ENCODE results near the gene MACROD2. TPM values are rescaled to one million over a fixed set of nuclear protein-coding genes. Genes with fewer than 3 reads are reported as not detected.
"Not testable (repeated sequence)": the region's sequence is repeated elsewhere in the genome, so short reads cannot be mapped to it uniquely, and the experiment has no call there.

Gene MACROD2
- total RNA-seq, 2 donors from 2014 or later: 8.3 to 21.8 TPM

DNA sequence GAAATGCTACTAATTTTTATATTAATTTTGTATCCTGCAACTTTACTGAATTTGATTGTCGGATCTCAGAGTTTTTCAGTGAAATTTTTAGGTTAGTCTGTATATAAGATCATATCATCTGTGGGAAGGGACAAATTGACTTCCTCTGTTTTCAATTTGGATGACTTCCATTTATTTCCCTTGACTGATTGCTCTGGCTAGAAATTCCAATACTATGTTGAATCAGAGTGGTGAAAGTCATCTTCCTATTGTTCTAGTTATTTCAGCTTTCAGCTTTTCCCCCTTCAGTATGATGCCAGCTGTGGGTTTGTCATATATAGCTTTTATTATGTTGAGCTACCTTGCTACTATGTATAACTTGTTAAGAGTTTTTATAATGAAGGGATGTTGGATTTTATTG, 1806.7 kb downstream of the MACROD2 start:
- ATAC-seq (no peak), DNase-seq (no peak)
- TF ChIP-seq POLR2A (IDR thresholded peaks at IDR 0.05) (no peak), CTCF (IDR thresholded peaks at IDR 0.05) (no peak)
- intact Hi-C loops (cut with DNase I): no loop called here
- Histone ChIP-seq H3K4me3 (no peak overlapping the region), H3K27me3 (no peaks in the 10 kb centered on the region), H3K4me1 (no peaks in the 10 kb centered on the region), H3K27ac (no peak overlapping the region), H3K36me3 (replicated peaks in 1 of 2; ENCODE audit: insufficient read depth in 1 of 2, low read depth in 2 of 2) (no peaks in the 10 kb centered on the region), H3K9me3 (no peaks in the 10 kb centered on the region)
- 80 to 86% methylated on average over 1 of the region's 1 CpG for WGBS, 2 donors

DNA sequence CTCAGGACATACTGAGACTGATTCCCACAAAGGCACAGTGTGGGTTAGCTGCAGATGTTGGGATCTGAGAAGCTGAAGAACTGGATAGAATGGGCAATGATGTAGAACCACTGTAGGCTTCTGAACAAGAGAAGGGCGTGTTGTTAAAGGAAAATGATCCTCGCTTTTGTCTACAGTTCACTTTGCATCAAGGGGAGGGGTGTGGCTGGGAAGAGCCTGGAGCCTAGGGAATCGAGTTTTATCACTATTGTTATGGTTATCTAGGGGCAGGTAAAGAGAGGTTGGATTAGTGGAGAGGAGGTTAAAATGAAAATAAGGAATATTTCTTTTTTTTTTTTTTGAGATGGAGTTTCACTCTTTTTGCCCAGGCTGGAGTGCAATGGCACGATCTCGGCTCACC, 1809.8 kb downstream of the MACROD2 start:
- Histone ChIP-seq H3K27me3 (no peaks in the 10 kb centered on the region), H3K4me3 (no peak overlapping the region), H3K36me3 (replicated peaks in 1 of 2; ENCODE audit: insufficient read depth in 1 of 2, low read depth in 2 of 2) (no peaks in the 10 kb centered on the region), H3K4me1 (no peaks in the 10 kb centered on the region), H3K9me3 (no peaks in the 10 kb centered on the region), H3K27ac (no peak overlapping the region)
- WGBS, 2 donors: 75 to 77% methylated on average over 5 of the region's 5 CpGs
- DNase-seq (no peak), ATAC-seq (no peak)
- intact Hi-C loops (cut with DNase I): no loop called here
- TF ChIP-seq CTCF (IDR thresholded peaks at IDR 0.05): no peak
- TF ChIP-seq POLR2A (IDR thresholded peaks at IDR 0.05): no peak

DNA sequence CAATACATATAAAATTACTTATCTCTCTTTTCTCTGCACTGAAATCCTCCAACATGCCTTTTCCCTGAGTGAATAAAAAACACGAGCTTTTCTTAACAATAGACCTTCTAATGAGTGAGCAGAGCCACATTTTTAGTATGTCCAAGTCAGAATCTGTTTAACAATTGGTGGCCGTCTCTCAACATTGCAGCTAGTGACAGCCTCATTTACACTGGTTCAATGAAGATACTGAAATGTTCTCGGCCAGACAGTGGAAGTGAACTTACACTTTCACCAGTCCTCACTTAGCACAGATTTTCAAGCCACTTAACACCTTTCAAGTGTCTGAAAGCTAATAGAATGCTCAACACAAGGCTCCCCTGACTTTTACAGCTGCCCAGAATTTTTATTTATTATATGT, 1810.8 kb downstream of the MACROD2 start:
- ATAC-seq: no peak
- WGBS, 2 donors: 58 to 59% methylated on average over 3 of the region's 3 CpGs

DNA sequence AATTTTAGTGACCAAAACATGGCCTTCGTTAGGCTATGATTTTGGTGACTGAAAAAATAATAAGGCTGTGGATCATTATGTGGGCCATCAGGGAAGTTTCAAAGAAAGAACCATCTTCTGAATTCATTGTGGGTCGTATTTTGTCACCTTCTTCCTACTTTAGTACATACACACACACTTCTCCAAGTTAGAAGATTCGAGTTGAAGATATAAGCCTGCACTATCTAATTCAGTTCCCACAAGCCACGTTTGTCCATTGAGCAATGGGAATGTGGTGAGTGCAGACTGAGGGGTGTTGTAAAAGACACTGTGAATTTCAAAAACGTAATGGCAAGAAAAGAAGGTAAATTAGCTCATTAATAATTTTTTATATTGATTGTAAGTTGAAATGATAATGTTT, 1812.0 kb downstream of the MACROD2 start:
- H3K4me1 ChIP-seq: no peaks in the 10 kb centered on the region
- TF ChIP-seq POLR2A (IDR thresholded peaks at IDR 0.05) (no peak), CTCF (IDR thresholded peaks at IDR 0.05) (no peak)
- intact Hi-C loops (cut with DNase I): no loop called here
- 62 to 64% methylated on average over 5 of the region's 5 CpGs for WGBS, 2 donors
- no peaks in the 10 kb centered on the region for H3K36me3 ChIP-seq (replicated peaks in 1 of 2; ENCODE audit: insufficient read depth in 1 of 2, low read depth in 2 of 2)
- no peak overlapping the region for H3K27ac ChIP-seq
- ATAC-seq: no peak
- no peak overlapping the region for H3K4me3 ChIP-seq
- no peaks in the 10 kb centered on the region for H3K9me3 ChIP-seq
- H3K27me3 ChIP-seq: no peaks in the 10 kb centered on the region
- DNase-seq: no peak

More for the DNA sequence above, 1810.8 kb downstream of the MACROD2 start:
- Histone ChIP-seq H3K9me3 (no peaks in the 10 kb centered on the region), H3K27me3 (no peaks in the 10 kb centered on the region), H3K27ac (no peak overlapping the region), H3K4me1 (no peaks in the 10 kb centered on the region), H3K4me3 (no peak overlapping the region), H3K36me3 (replicated peaks in 1 of 2; ENCODE audit: insufficient read depth in 1 of 2, low read depth in 2 of 2) (no peaks in the 10 kb centered on the region)
- DNase-seq: no peak
- TF ChIP-seq POLR2A (IDR thresholded peaks at IDR 0.05): no peak
- no peak for TF ChIP-seq CTCF (IDR thresholded peaks at IDR 0.05)
- intact Hi-C loops (cut with DNase I): no loop called here

GRCh38 chr20:15807771-15808170, 1812.5 kb downstream of the MACROD2 start:
- H3K27ac ChIP-seq; intact Hi-C loops (cut with DNase I); H3K4me1 ChIP-seq; H3K4me3 ChIP-seq; H3K27me3 ChIP-seq; ATAC-seq; H3K36me3 ChIP-seq (replicated peaks in 1 of 2; ENCODE audit: insufficient read depth in 1 of 2, low read depth in 2 of 2); H3K9me3 ChIP-seq; DNase-seq: not testable (repeated sequence)
- WGBS, 2 donors: 89 to 98% methylated on average over 8 of the region's 8 CpGs

Measured in body of pancreas (tissue), 4 donors.